Left kidney (tissue), 8 donors: ENCODE results near the gene NHLH1. TPM values are rescaled to one million over a fixed set of nuclear protein-coding genes. Genes with fewer than 3 reads are reported as not detected.

Source experiments
- DNase-seq: peaks from one replicate; pipeline ENCODE4 v3.0.0-alpha.2; 2013
- long read RNA-seq, 8 donors: transcript quantifications; one replicate each; lab custom pipeline, GENCODE V29; 2026
- polyA plus RNA-seq: library from polyadenylated mRNA; unstranded; fragments of 120-200 nt; gene quantifications from one replicate; pipeline ENCODE4 v1.2.1, GENCODE V29; 2013; ENCODE audit not compliant: insufficient read length

The NHLH1 gene
- polyA plus RNA-seq, result 0.22 TPM
- long read RNA-seq, donor 1, result 0 reads
- long read RNA-seq, donor 2, result 0 reads
- long read RNA-seq, donor 3, result 0 reads
- long read RNA-seq, donor 4, result 0 reads
- long read RNA-seq, donor 5, result 0 reads
- long read RNA-seq, donor 6, result 0 reads
- long read RNA-seq, donor 7, result 0 reads
- long read RNA-seq, donor 8, result 0 reads

DNA sequence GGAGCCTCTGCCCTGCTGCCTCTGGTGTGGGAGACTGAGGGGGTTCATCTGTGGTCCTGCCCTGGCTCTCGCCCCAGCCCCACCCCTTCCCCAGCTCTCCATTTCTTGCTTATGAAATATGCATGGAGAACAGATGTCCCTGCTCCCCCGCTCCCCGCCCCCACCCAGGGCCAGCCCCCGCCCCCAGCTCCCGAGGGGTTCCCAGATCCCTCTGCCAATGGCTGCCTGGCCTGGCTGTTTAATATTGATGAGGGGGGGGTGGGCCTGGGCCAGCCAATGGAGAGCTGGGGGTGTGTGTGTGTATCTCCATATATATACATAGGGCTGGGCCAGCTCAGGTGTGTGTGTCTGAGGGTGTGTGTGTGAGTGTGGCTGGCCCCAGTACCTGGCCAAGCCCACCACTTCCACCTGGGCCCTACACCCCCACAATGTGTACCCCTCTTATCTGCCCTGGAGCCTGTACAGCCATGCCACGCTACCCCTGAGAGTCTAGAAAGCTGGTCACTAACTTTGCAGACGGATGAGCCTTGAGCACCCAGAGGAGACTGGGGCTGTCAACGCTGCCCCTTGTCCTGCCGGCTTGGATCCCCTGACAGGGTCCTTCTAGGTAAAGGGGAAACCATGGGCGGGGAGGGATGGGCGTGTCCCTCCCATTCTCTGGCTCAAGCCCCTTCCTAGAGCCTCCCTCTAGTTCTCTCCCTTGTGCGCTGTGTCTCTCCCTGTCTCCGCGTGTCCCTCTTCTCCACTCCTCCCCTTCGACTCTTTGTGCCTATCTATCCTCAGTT lies at the start of gene NHLH1:
NHLH1 (plus strand) TSS at position 341 of the 785 bp plus-strand sequence. CDS start 3,661 bp downstream, outside the sequence.
- DNase-seq, result no peak

GRCh38 chr1:160322831-160323230 lies 44.0 kb upstream of the NHLH1 start:
- no peak for DNase-seq

GRCh38 chr1:160325252-160325651 lies 41.6 kb upstream of the NHLH1 start:
- no peak for DNase-seq

DNA sequence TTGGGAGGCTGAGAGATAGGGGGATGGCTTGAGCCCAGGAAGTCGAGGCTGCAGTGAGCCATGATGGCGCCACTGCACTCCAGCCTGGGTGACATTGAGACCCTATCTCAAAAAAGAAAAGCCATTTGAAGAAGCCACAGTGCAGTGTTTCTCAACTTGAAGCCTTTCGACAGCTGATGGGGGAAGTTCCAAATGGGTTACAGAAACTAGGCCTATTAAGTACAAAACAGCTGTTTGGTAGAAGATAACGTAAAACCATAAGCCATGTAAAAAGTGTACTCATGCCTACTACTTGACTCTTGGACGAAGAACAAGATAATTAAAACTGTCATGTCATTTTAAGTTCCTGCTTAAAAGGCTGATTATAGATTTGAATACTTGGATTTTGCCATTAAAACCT lies 40.5 kb upstream of the NHLH1 start:
- no peak for DNase-seq

DNA sequence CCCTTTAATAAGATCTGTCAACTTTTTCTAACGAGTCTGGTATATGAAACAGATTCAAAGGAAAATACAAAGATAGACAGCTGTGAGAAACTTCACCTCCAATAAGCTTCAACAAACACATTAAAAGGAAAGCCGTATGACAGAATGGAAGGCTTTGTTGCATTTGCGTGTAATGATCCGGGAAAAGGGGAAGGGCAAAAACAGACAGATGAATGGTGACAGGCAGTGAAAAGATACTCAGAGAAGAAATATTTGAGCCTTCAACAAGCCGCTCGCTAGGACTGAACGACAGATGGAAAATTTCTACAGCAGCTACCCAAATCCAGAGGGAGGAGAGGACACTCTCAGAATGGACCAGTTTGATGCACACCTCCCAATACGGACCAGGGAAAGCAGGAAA lies 38.7 kb upstream of the NHLH1 start:
- DNase-seq, result no peak

- no peak for DNase-seq
These were observed 36.8 kb upstream of the NHLH1 start for GRCh38 chr1:160330119-160330518.

DNA sequence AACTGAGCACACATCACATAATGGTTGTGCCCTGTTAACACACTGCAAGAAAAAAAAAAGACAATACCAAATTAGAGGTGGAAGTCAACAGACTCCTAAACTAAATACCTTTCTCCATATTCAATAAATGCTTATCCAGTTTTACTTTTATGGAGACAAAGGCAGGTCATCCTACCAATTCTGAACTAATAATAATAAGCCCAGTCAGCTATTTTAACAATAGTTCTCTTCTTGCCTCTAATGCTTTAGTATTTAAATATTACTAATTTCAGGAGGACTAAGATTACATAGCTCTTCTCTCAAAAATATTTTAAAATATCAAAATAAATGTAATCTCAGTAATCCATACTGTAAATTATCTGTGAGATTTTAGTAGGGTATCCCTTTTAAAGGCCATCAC lies 34.4 kb upstream of the NHLH1 start:
- DNase-seq, result no peak

GRCh38 chr1:160338580-160338979 lies 28.3 kb upstream of the NHLH1 start:
- no peak for DNase-seq

DNA sequence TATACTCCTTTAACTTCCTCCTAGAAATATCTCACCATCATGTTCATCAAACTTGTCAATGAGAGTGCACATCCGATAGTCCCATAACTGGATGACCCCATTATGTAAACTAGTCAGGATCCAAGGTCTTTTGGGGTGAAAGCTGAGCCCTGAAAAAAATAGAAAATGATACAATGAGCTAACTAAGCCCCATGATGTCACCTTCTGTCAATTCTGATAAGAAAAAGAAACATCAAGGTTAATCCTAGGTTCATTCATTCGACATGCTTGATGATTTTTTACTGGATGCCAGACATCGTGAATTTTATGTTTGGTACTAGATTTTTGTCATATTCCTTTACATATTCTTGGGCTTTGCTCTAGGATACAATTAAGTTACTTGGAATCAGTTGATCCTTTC lies 26.7 kb upstream of the NHLH1 start:
- no peak for DNase-seq

DNA sequence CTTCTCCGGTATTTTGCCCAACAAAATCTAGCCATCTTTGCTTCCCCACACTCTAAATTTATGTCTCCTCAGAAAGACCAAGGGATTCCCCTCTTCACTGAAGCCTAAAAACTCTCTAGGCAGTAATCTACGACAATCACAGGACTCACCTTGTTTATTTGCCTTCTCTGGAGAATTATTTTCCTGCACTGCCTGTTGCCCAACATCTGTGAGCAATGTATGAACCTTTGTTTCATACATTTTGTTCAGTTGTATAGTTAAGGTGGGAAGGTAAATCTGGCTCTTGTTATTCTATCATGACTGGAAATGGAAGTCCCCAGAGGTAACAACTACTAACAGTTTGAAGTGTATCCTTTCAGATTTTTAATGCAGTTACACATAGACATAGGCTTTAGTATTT lies 26.0 kb upstream of the NHLH1 start:
- DNase-seq, result no peak

GRCh38 chr1:160342526-160342925 lies 24.3 kb upstream of the NHLH1 start:
- DNase-seq, result peak; percentile 13

DNA sequence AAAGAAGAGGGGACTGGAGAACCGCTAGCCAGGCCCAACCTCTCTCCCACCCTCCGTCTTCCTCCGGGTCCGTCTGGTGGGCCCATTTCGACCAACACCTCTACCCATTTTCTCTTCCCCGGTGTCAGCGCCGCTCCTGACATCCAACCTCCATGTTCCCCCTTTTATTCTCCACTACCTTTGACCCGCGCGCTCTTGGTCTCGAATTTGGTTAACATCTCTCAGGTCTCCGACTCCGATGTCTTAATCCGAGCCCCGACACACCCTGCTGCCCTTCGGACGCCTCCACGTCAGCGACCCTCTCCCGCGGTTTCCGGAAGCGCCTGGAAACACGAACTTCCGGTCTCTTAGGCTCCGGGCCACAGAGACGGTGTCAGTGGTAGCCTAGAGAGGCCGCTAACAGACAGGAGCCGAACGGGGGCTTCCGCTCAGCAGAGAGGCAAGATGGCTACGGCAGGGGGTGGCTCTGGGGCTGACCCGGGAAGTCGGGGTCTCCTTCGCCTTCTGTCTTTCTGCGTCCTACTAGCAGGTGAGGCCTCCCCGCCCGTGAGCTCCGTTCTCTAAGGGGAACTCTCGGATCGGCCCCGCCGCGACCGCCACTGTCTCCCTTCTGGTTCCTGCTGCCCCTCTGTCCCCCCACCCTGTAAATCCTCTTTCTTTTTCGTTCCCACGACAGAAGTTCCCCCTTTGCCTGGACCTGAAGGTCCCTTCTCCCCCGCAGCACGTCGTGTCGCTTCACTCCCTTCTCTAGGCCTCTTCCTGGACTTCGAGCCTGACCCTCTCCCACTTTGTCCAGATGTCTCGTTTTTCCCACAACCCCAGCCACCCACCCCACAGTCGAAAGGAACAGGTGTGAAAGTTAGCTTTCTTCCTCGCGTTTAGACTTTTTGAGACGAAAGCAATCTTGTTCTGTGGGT lies 23.7 kb upstream of the NHLH1 start, which contains the start of the genes COPA and NCSTN:
COPA (minus strand) TSS at position 298 of the 917 bp plus-strand sequence; CDS start at position 218, 80 bp downstream.
NCSTN (plus strand) TSS at position 431 of the 917 bp plus-strand sequence; CDS start at position 445, 14 bp downstream.
- DNase-seq, result peak; percentile 95

- no peak for DNase-seq
These were observed 22.6 kb upstream of the NHLH1 start for GRCh38 chr1:160344241-160344640.

- DNase-seq, result no peak
These were observed 21.9 kb upstream of the NHLH1 start for GRCh38 chr1:160344936-160345335.

GRCh38 chr1:160346463-160346862 lies 20.4 kb upstream of the NHLH1 start:
- DNase-seq, result no peak

GRCh38 chr1:160346958-160347357 lies 19.9 kb upstream of the NHLH1 start:
- no peak for DNase-seq

- no peak for DNase-seq
These were observed 15.2 kb upstream of the NHLH1 start for GRCh38 chr1:160351629-160352028.

GRCh38 chr1:160352555-160352954 lies 14.3 kb upstream of the NHLH1 start:
- no peak for DNase-seq

DNA sequence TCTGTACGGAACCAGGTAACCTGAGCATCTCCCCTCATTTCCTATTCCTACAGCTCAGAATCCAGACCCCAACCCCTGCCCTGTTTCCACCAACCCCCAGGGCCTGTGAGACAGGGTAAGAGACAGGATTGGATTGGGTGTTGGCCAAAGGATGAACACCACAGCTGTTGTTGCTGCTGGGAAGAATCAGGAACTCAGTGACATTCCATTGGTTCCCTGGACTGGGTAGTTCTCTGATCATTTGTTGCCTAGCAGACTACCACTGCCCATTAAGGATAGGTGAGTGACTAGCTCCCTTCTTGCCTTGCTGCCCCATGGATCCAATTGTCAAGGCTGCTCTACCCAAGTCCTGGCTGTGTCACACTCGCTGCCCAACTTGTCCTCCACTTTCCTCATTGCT lies 13.6 kb upstream of the NHLH1 start:
- no peak for DNase-seq

DNA sequence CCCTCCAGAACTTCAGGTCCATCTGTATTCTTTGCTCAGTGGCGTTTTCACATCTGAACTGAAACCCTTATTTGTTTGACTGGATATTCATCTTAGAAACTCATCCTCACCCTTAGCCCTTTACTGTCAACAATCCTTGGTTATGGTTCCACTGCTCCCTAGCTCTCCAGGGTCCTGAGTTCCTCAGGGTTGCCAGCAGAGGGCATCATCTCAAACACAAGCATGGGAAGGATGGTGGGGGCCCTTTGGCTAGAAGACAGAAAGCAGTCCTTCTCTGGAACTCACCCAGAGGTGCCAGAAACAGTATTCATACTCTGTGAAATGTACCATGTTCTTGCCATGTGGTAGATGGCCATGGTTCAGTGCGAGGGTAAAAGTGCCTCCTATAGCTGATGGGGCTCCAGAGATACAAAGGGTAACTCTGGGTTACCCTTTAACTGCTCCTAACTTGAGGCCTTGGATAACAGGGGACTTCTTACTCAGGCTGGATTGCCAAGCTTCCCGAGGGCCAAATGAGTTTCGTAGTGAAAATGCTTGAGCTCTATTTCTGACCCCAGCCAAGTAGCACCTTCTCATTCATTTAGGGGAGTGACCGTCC lies 12.4 kb upstream of the NHLH1 start:
- DNase-seq, result no peak

- DNase-seq, result no peak
These were observed 9.4 kb upstream of the NHLH1 start for GRCh38 chr1:160357286-160358002.
